ENCODE data around the gene HS3ST1. TPM values are rescaled to one million over a fixed set of nuclear protein-coding genes. Genes with fewer than 3 reads are reported as not detected.
A peak's percentile ranks its signal among the peaks of the same experiment; 100 is the strongest.

HS3ST1 gene
- total RNA-seq, 1 experiment from 2014 or later: 80.8 TPM

DNA sequence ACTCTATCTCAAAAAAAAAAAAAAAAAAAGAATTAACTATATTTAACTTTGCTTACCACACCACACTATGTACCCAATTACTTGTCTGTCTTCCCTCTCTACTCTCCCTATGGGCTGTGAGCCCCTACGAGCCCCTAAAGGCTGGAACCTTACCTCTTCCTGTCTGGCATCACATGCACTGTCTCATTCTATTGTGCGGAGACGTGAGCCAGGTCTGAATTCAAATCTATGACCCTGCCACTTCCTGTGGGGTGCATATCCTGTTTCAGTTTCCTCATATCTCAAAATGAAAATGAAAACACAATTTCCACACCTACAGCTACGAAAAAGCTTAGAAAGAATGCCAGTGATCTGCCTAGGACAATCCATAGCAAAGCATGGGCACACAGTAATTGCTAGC is 42.9 kb upstream of the HS3ST1 start:
- TF ChIP-seq CTCF (IDR thresholded peaks at IDR 0.05; ENCODE audit: unreplicated experiment): no peak
- H3K27ac Mint-ChIP-seq (ENCODE audit: unreplicated experiment): peak overlapping the region; percentile 75
- H3K4me1 Mint-ChIP-seq (ENCODE audit: low read depth, unreplicated experiment): peaks cover 63% of the 10 kb centered on the region
- intact Hi-C loops (cut with micrococcal nuclease; ENCODE audit: unreplicated experiment): loop anchor here (1.0 to 2.0 kb wide), 2 partner anchors 25 to 42 kb away; no protein-coding TSS in a partner anchor
- H3K27me3 Mint-ChIP-seq (ENCODE audit: unreplicated experiment): no peaks in the 10 kb centered on the region
- CTCF ChIA-PET: interaction anchor here (0.6 to 0.7 kb wide), 2 partner anchors 815 to 1624 kb away, joined by 6 read pairs; no protein-coding TSS in a partner anchor
- peak overlapping the region; percentile 51 for H3K4me3 Mint-ChIP-seq (ENCODE audit: low read depth, unreplicated experiment)
- BruUV-seq (replicated peaks): no TSS peak
- peak; percentile 27 for DNase-seq
- no peaks in the 10 kb centered on the region for H3K9me3 Mint-ChIP-seq (ENCODE audit: low read depth, unreplicated experiment)
- H3K36me3 Mint-ChIP-seq (ENCODE audit: insufficient read depth, unreplicated experiment): peaks cover 20% of the 10 kb centered on the region

DNA sequence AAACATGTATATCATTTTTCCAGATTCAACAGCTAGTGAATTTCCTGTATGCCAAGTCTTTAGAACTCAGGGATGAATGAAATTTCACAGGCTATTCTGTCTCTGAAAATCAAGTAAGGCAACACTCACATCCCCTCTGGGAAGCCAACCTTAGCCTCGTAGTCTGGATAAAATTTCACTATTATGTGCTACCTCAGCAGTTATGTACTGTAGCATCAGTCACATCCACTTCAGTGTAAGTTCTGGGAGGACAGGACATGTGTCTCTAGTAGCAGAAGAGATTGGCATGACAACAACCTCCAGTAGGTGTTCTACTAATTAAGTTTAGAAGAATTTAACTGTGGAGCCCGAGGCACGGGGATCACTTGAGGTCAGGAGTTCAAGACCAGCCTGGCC is 42.4 kb upstream of the HS3ST1 start:
- peak overlapping the region; percentile 80 for H3K27ac Mint-ChIP-seq (ENCODE audit: unreplicated experiment)
- no peak for DNase-seq
- no peaks in the 10 kb centered on the region for H3K27me3 Mint-ChIP-seq (ENCODE audit: unreplicated experiment)
- CTCF ChIA-PET: interaction anchor here (0.7 to 1.0 kb wide), 5 partner anchors 8 to 1625 kb away, joined by 3 to 6 read pairs (median 3); no protein-coding TSS in a partner anchor
- no peak for TF ChIP-seq CTCF (IDR thresholded peaks at IDR 0.05; ENCODE audit: unreplicated experiment)
- H3K36me3 Mint-ChIP-seq (ENCODE audit: insufficient read depth, unreplicated experiment): peaks cover 20% of the 10 kb centered on the region
- intact Hi-C loops (cut with micrococcal nuclease; ENCODE audit: unreplicated experiment): loop anchor here (1.0 to 2.0 kb wide), 2 partner anchors 26 to 42 kb away; no protein-coding TSS in a partner anchor
- peaks cover 63% of the 10 kb centered on the region for H3K4me1 Mint-ChIP-seq (ENCODE audit: low read depth, unreplicated experiment)
- no TSS peak for BruUV-seq (replicated peaks)
- peak overlapping the region; percentile 52 for H3K4me3 Mint-ChIP-seq (ENCODE audit: low read depth, unreplicated experiment)
- H3K9me3 Mint-ChIP-seq (ENCODE audit: low read depth, unreplicated experiment): no peaks in the 10 kb centered on the region

DNA sequence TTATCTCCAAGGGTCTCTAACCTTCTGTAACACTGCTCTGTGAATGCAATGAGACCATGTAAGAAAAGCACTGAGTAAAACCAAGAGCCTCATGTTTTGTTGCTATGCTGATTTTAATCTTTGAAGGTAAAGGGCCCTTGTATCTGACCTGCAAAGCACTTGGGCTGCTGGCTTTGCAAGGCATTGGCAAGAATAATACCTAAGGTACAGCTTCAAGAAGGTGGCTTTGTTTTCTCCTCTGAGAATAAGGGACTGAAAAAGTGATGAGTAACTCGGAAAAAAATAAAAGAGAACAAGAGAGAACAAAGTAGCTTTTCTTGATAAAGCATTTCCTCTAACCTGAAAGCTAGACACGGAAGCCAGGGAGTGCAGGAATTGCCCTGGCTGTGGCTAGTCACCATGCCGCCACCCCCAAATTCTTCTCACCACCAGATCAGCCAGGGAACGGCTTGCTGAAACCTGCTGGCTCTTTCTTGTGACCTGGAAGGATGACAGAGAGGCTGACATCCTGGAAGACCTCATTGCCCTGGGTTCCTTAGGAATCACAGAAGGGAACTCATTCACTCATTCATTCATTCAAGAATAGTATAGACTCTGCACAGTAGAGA is 41.8 kb upstream of the HS3ST1 start:
- intact Hi-C loops (cut with micrococcal nuclease; ENCODE audit: unreplicated experiment): loop anchor here (1.0 to 2.0 kb wide), 2 partner anchors 26 to 41 kb away; no protein-coding TSS in a partner anchor
- Mint-ChIP-seq H3K36me3 (ENCODE audit: insufficient read depth, unreplicated experiment) (peaks cover 20% of the 10 kb centered on the region), H3K27ac (ENCODE audit: unreplicated experiment) (peak overlapping the region; percentile 80), H3K27me3 (ENCODE audit: unreplicated experiment) (no peaks in the 10 kb centered on the region), H3K9me3 (ENCODE audit: low read depth, unreplicated experiment) (no peaks in the 10 kb centered on the region), H3K4me1 (ENCODE audit: low read depth, unreplicated experiment) (peaks cover 60% of the 10 kb centered on the region), H3K4me3 (ENCODE audit: low read depth, unreplicated experiment) (peak overlapping the region; percentile 52)
- CTCF ChIA-PET: interaction anchor here (0.7 to 1.0 kb wide), 5 partner anchors 8 to 165 kb away, joined by 3 to 4 read pairs (median 3); no protein-coding TSS in a partner anchor
- no TSS peak for BruUV-seq (replicated peaks)
- DNase-seq: peak; percentile 58
- no peak for TF ChIP-seq CTCF (IDR thresholded peaks at IDR 0.05; ENCODE audit: unreplicated experiment)

DNA sequence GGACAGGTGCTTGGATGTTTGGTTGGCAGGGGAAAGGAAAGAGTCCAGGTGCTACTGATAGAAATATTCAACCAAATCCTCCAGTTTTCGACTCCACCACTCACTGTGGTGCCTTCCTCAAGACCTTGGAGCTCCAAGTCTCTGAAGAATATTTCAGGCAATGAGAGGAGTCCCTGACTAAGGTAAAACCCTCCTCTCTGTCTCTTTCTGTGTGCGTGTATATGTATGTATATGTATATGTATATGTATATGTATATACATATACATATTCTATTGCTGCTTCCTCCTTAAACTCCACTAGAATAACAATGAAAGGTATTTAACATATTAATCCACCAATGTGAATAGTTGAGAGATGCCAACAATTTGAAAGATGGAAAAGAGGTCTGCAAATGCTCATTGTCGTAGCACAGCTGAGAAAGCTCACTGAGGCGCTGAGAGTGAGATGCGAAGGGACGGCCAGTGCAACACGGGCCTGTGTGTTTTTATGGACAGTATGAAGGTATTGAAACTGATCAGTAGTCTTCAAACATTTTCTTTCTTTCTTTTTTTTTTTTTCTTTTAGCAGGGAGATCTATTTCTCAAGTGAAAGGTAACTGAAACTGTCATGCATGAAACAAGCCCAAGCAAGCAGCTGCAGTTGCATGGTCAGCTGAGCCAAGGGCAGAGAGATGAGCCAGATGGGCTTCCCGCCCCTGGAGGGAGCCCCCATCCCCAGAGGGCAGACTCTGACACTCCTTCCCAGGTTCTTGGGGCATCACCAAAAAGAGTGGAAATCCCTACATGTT is 41.1 kb upstream of the HS3ST1 start:
- no peak for TF ChIP-seq CTCF (IDR thresholded peaks at IDR 0.05; ENCODE audit: unreplicated experiment)
- Mint-ChIP-seq H3K27me3 (ENCODE audit: unreplicated experiment) (no peaks in the 10 kb centered on the region), H3K4me1 (ENCODE audit: low read depth, unreplicated experiment) (peaks cover 54% of the 10 kb centered on the region), H3K4me3 (ENCODE audit: low read depth, unreplicated experiment) (peak overlapping the region; percentile 52), H3K27ac (ENCODE audit: unreplicated experiment) (peak overlapping the region; percentile 80), H3K9me3 (ENCODE audit: low read depth, unreplicated experiment) (no peaks in the 10 kb centered on the region), H3K36me3 (ENCODE audit: insufficient read depth, unreplicated experiment) (peaks cover 20% of the 10 kb centered on the region)
- CTCF ChIA-PET: interaction anchor here (0.7 to 1.0 kb wide), 4 partner anchors 9 to 166 kb away, joined by 3 to 4 read pairs (median 4); no protein-coding TSS in a partner anchor
- BruUV-seq (replicated peaks): no TSS peak
- no peak for DNase-seq
- intact Hi-C loops (cut with micrococcal nuclease; ENCODE audit: unreplicated experiment): loop anchor here (2.0 kb wide), 2 partner anchors 27 to 75 kb away; no protein-coding TSS in a partner anchor
